Measurements from ENCODE around the gene PITPNM3. TPM values are rescaled to one million over a fixed set of nuclear protein-coding genes. Genes with fewer than 3 reads are reported as not detected.

The PITPNM3 gene
- total and polyA plus RNA-seq, 2 of the 8 experiments (the other 6 are each of a cell fraction or from before 2014, with no cell fraction given), result 1.7 to 3.1 TPM

- Histone ChIP-seq H2BK120ac (replicated peaks; ENCODE audit: low read depth, low read length) (no peak overlapping the region), H3K36me3 (ENCODE audit: control insufficient read depth in 2 of 4, insufficient read depth in 4 of 4, low read length in 3 of 4) (no peaks in the 10 kb centered on the region), H4K5ac (ENCODE audit: insufficient read length, low read depth, low read length) (no peak overlapping the region), H3K9ac (replicated peaks in 1 of 4; ENCODE audit: extremely low read depth in 1 of 4, low read depth in 3 of 4, low read length in 3 of 4) (no peak overlapping the region; a peak in 1 of 7 replicates), H3K18ac (ENCODE audit: extremely low read depth, low read length) (no peak overlapping the region), H3K14ac (ENCODE audit: insufficient read length) (no peak overlapping the region), H3K4me2 (ENCODE audit: insufficient read depth in 1 of 2, low read depth in 2 of 2, low read length in 2 of 2) (peak overlapping the region in 1 of 2 experiments; percentile 27; a peak in 1 of 4 replicates), H2BK5ac (ENCODE audit: low read depth, low read length) (peak overlapping the region; percentile 3; the same call in 1 of the 2 replicates), H3K4ac (replicated peaks; ENCODE audit: insufficient read length, low read depth, low read length) (no peak overlapping the region), H3K79me1 (ENCODE audit: low read depth, low read length) (no peaks in the 10 kb centered on the region), H3K27me3 (replicated peaks in 1 of 4; ENCODE audit: control insufficient read depth in 3 of 4, extremely low read depth in 1 of 4, insufficient read depth in 3 of 4, low read length in 3 of 4) (no peaks in the 10 kb centered on the region), H3K56ac (replicated peaks; ENCODE audit: insufficient read length, low read depth, low read length) (no peak overlapping the region), H2AK5ac (ENCODE audit: low read depth, low read length) (0 out of 2 replicates have a peak overlapping the region, but pooled peaks have one; percentile 58), H3K4me1 (replicated peaks in 1 of 4; ENCODE audit: control insufficient read depth in 3 of 4, insufficient read depth in 4 of 4, low read length in 3 of 4) (peaks cover 12 to 26% (median 14%) of the 10 kb centered on the region in 4 experiments), H4K20me1 (replicated peaks in 1 of 2; ENCODE audit: control insufficient read depth in 1 of 2, insufficient read depth in 2 of 2, low read length in 2 of 2) (no peaks in the 10 kb centered on the region), H2BK15ac (ENCODE audit: low read length) (peak overlapping the region; percentile 54), H3K23ac (ENCODE audit: insufficient read length) (no peak overlapping the region), H3K79me2 (ENCODE audit: control insufficient read depth in 1 of 2, insufficient read depth in 2 of 2, low read length in 2 of 2) (no peaks in the 10 kb centered on the region), H3K23me2 (ENCODE audit: low read depth, low read length) (peaks cover 4% of the 10 kb centered on the region; the same call in 1 of the 2 replicates), H3K4me3 (ENCODE audit: extremely low read depth in 1 of 4, insufficient read depth in 2 of 4, low read depth in 3 of 4, low read length in 4 of 4) (no peak overlapping the region), H2BK20ac (ENCODE audit: low read length) (0 out of 2 replicates have a peak overlapping the region, but pooled peaks have one; percentile 35), H3K9me3 (ENCODE audit: insufficient read depth in 2 of 2, low read depth in 1 of 2, low read length in 1 of 2) (no peaks in the 10 kb centered on the region), H4K8ac (ENCODE audit: extremely low read depth, insufficient read depth, low read length) (peak overlapping the region; percentile 72; the same call in 1 of the 2 replicates), H4K91ac (replicated peaks; ENCODE audit: insufficient read length, low read length) (no peak overlapping the region), H2BK12ac (ENCODE audit: low read depth, low read length) (peak overlapping the region; percentile 13; the same call in 1 of the 2 replicates), H2AFZ (ENCODE audit: low read length) (no peak overlapping the region), H3K27ac (ENCODE audit: low read depth, low read length) (no peak overlapping the region)
- DNase-seq (ENCODE audit: low read depth in 1 of 2, low spot score in 2 of 2) (no peak), FAIRE-seq (peak; percentile 42)
- CTCF ChIA-PET (ENCODE audit: partially characterized antibody), result interaction anchor here (0.6 to 0.9 kb wide), 3 partner anchors 9 to 62 kb away, joined by 3 read pairs; no protein-coding TSS in a partner anchor
- 86% methylated on average over 4 of the region's 4 CpGs; no CpG with 5 or more reads in 1 of the 2 experiments for WGBS, 2 experiments (ENCODE audit: extremely low coverage in 1 of 2, insufficient coverage in 1 of 2, insufficient read length in 1 of 2, insufficient replicate concordance in 2 of 2, low coverage in 1 of 2, low lambda C conversion rate in 2 of 2, missing lambda C conversion rate in 1 of 2)
- POLR2A ChIA-PET (ENCODE audit: partially characterized antibody), result interaction anchor here (0.7 to 2.1 kb wide), 3 partner anchors 25 to 53 kb away, joined by 3 to 5 read pairs (median 3); no protein-coding TSS in a partner anchor
- TF ChIP-seq SIX5 (IDR thresholded peaks at IDR 0.05; ENCODE audit: low read depth, low read length) (no peak), TBP (IDR thresholded peaks at IDR 0.05; ENCODE audit: low read depth, low read length) (peak; percentile 50; the same call in 1 of the 2 replicates), SIRT6 (IDR thresholded peaks at IDR 0.05; ENCODE audit: low read length) (no peak), SIN3A (conservative IDR thresholded peaks at IDR 0.05 in 1 of 2, IDR thresholded peaks at IDR 0.05 in 1 of 2; ENCODE audit: low read depth in 1 of 2, low read length in 2 of 2) (peak; percentile 62 to 63; a peak in 2 of 4 replicates), FOSL1 (IDR thresholded peaks at IDR 0.05; ENCODE audit: insufficient read depth, low read depth, low read length) (no peak), ZNF274 (IDR thresholded peaks at IDR 0.05; ENCODE audit: borderline replicate concordance, extremely low read depth, low read length) (no peak), E2F6 (IDR thresholded peaks at IDR 0.05) (peak; percentile 49), USF2 (IDR thresholded peaks at IDR 0.05; ENCODE audit: low read length) (peak; percentile 99), SP4 (IDR thresholded peaks at IDR 0.05; ENCODE audit: low read length) (peak; percentile 98)
These were observed 63.3 kb downstream of the PITPNM3 start for GRCh38 chr17:6492892-6493674.
